H1 (cell line): ENCODE data around the gene SPECC1. TPM values are rescaled to one million over a fixed set of nuclear protein-coding genes. Genes with fewer than 3 reads are reported as not detected.

Experiments used
- CTCF ChIA-PET: fragments of 300-600 bp; sonication (Branson Sonifier 250); formaldehyde crosslinking; loops from one replicate; lab custom pipeline; 2021; ENCODE audit not compliant: partially characterized antibody; lab: Charles Lee
- POLR2A ChIA-PET: fragments of 300-600 bp; sonication (Branson Sonifier 250); formaldehyde crosslinking; loops from one replicate; lab custom pipeline; 2021; ENCODE audit warnings: inconsistent platforms; ENCODE audit not compliant: partially characterized antibody; lab: Charles Lee
- DNase-seq, 2 experiments: peaks; one replicate each; pipeline versions ENCODE4 v3.0.0 to v3.0.0-alpha.2; 2010 to 2022; ENCODE audit warnings: low spot score in 2 of 2, low read depth in 1 of 2, mixed read lengths in 1 of 2
- FAIRE-seq: peaks from 2 replicates; lab custom pipeline; 2011; peaks lifted over from hg19 to GRCh38; lab: Jason Lieb, UNC
- H2AFZ ChIP-seq: 2 replicates; pipeline ENCODE4 v1.8.1; 2012; ENCODE audit warnings: low read length, inconsistent platforms
- H2AK5ac ChIP-seq: 2 replicates; pipeline ENCODE4 v1.6.1; 2013; ENCODE audit warnings: low read depth, low read length
- H2BK120ac ChIP-seq: replicated peaks from 2 replicates; pipeline ENCODE3; 2013; ENCODE audit warnings: low read depth, low read length, inconsistent platforms
- H2BK12ac ChIP-seq: 2 replicates; pipeline ENCODE4 v1.6.1; 2013; ENCODE audit warnings: low read depth, low read length
- H2BK15ac ChIP-seq: 2 replicates; pipeline ENCODE4 v1.6.1; 2013; ENCODE audit warnings: low read length
- H2BK20ac ChIP-seq: 2 replicates; pipeline ENCODE4 v1.6.1; 2013; ENCODE audit warnings: low read length
- H2BK5ac ChIP-seq: 2 replicates; pipeline ENCODE4 v1.6.1; 2013; ENCODE audit warnings: low read depth, low read length
- H3K14ac ChIP-seq: 2 replicates; pipeline ENCODE4 v1.6.1; 2013; ENCODE audit warnings: inconsistent platforms; ENCODE audit not compliant: insufficient read length
- H3K18ac ChIP-seq: 2 replicates; pipeline ENCODE4 v1.6.1; 2013; ENCODE audit warnings: low read length; ENCODE audit errors: extremely low read depth
- H3K23ac ChIP-seq: 2 replicates; pipeline ENCODE4 v1.6.1; 2013; ENCODE audit warnings: inconsistent platforms; ENCODE audit not compliant: insufficient read length
- H3K23me2 ChIP-seq: 2 replicates; pipeline ENCODE4 v1.6.1; 2013; ENCODE audit warnings: low read depth, low read length
- H3K27ac ChIP-seq: 2 replicates; pipeline ENCODE4 v1.6.1; 2011; ENCODE audit warnings: low read depth, low read length, inconsistent platforms
- H3K27me3 ChIP-seq, 4 experiments: replicated peaks in 1 of 4; 1 replicate in 1 of 4; 2 replicates in 3 of 4; pipeline versions ENCODE4 v1.6.1 to v1.8.1; 2011 to 2013; ENCODE audit warnings: low read length in 3 of 4, mild to moderate bottlenecking in 3 of 4, inconsistent platforms in 2 of 4, mixed read lengths in 2 of 4, moderate library complexity in 1 of 4; ENCODE audit not compliant: control insufficient read depth in 3 of 4, insufficient read depth in 3 of 4; ENCODE audit errors: extremely low read depth in 1 of 4
- H3K36me3 ChIP-seq, 4 experiments: 2 replicates each; pipeline versions ENCODE4 v1.6.1 to v1.8.1; 2011 to 2013; ENCODE audit warnings: mild to moderate bottlenecking in 4 of 4, low read length in 3 of 4, moderate library complexity in 2 of 4, control low read depth in 1 of 4, inconsistent platforms in 1 of 4; ENCODE audit not compliant: insufficient read depth in 4 of 4, control insufficient read depth in 2 of 4
- H3K4ac ChIP-seq: replicated peaks from 2 replicates; pipeline ENCODE3; 2013; ENCODE audit warnings: low read length, low read depth, mixed read lengths, inconsistent platforms; ENCODE audit not compliant: insufficient read length
- H3K4me1 ChIP-seq, 4 experiments: replicated peaks in 1 of 4; 1 replicate in 1 of 4; 2 replicates in 3 of 4; pipeline versions ENCODE4 v1.6.1 to v1.8.1; 2011 to 2013; ENCODE audit warnings: low read length in 3 of 4, inconsistent platforms in 2 of 4, mixed read lengths in 1 of 4; ENCODE audit not compliant: insufficient read depth in 4 of 4, control insufficient read depth in 3 of 4
- H3K4me2 ChIP-seq, 2 experiments: 2 replicates each; pipeline versions ENCODE4 v1.6.1 to v1.8.1; 2011 to 2013; ENCODE audit warnings: low read depth in 2 of 2, low read length in 2 of 2, control low read depth in 1 of 2, inconsistent platforms in 1 of 2, mild to moderate bottlenecking in 1 of 2; ENCODE audit not compliant: insufficient read depth in 1 of 2
- H3K4me3 ChIP-seq, 4 experiments: fragments of 200-600, 300-600 bp in 1 of 4; sonication (generic), shearing (Covaris generic), sonication (Bioruptor Twin) in 1 of 4; 2 replicates each; pipeline versions ENCODE4 v1.5.1 to v1.8.1; 2011 to 2016; ENCODE audit warnings: low read length in 4 of 4, low read depth in 3 of 4, control low read depth in 2 of 4, inconsistent platforms in 2 of 4, mild to moderate bottlenecking in 2 of 4, mixed read lengths in 1 of 4, moderate library complexity in 1 of 4; ENCODE audit not compliant: insufficient read depth in 2 of 4; ENCODE audit errors: extremely low read depth in 1 of 4
- H3K56ac ChIP-seq: replicated peaks from 2 replicates; pipeline ENCODE3; 2013; ENCODE audit warnings: low read depth, mild to moderate bottlenecking, mixed read lengths, low read length, inconsistent platforms; ENCODE audit not compliant: insufficient read length
- H3K79me1 ChIP-seq: 2 replicates; pipeline ENCODE4 v1.6.1; 2013; ENCODE audit warnings: low read depth, low read length, control low read depth
- H3K79me2 ChIP-seq, 2 experiments: 2 replicates each; pipeline versions ENCODE4 v1.6.1 to v1.8.1; 2012 to 2013; ENCODE audit warnings: low read length in 2 of 2, mild to moderate bottlenecking in 2 of 2, inconsistent platforms in 1 of 2; ENCODE audit not compliant: insufficient read depth in 2 of 2, control insufficient read depth in 1 of 2
- H3K9ac ChIP-seq, 4 experiments: replicated peaks in 1 of 4; 1 replicate in 1 of 4; 2 replicates in 3 of 4; pipeline versions ENCODE4 v1.6.1 to v1.8.1; 2011 to 2013; ENCODE audit warnings: low read depth in 3 of 4, low read length in 3 of 4, control low read depth in 2 of 4, mild to moderate bottlenecking in 2 of 4, moderate library complexity in 2 of 4, inconsistent platforms in 1 of 4; ENCODE audit errors: extremely low read depth in 1 of 4
- H3K9me3 ChIP-seq, 2 experiments: 2 replicates each; pipeline versions ENCODE4 v1.6.1 to v1.8.1; 2012 to 2013; ENCODE audit warnings: mild to moderate bottlenecking in 2 of 2, moderate library complexity in 2 of 2, control low read depth in 1 of 2, inconsistent platforms in 1 of 2, low read depth in 1 of 2, low read length in 1 of 2, mixed read lengths in 1 of 2; ENCODE audit not compliant: insufficient read depth in 2 of 2
- H4K20me1 ChIP-seq, 2 experiments: replicated peaks in 1 of 2; 2 replicates each; pipeline versions ENCODE3 to v1.8.1; 2011 to 2013; ENCODE audit warnings: inconsistent platforms in 2 of 2, low read length in 2 of 2, mild to moderate bottlenecking in 1 of 2; ENCODE audit not compliant: insufficient read depth in 2 of 2, control insufficient read depth in 1 of 2
- H4K5ac ChIP-seq: 2 replicates; pipeline ENCODE4 v1.6.1; 2013; ENCODE audit warnings: low read length, low read depth, mixed read lengths, inconsistent platforms; ENCODE audit not compliant: insufficient read length
- H4K8ac ChIP-seq: 2 replicates; pipeline ENCODE4 v1.8.0; 2013; ENCODE audit warnings: mild to moderate bottlenecking, moderate library complexity, low read length, inconsistent platforms; ENCODE audit not compliant: insufficient read depth; ENCODE audit errors: extremely low read depth
- H4K91ac ChIP-seq: replicated peaks from 2 replicates; pipeline ENCODE3; 2013; ENCODE audit warnings: low read length, mixed read lengths, inconsistent platforms; ENCODE audit not compliant: insufficient read length
- BCL11A ChIP-seq, 2 experiments: IDR thresholded peaks; one replicate each; pipeline ENCODE4 v1.6.1; 2011; ENCODE audit warnings: low read depth in 2 of 2, low read length in 2 of 2, mild to moderate bottlenecking in 2 of 2
- CEBPB ChIP-seq: IDR thresholded peaks from 2 replicates; pipeline ENCODE4 v1.6.1; 2012; ENCODE audit warnings: low read depth, low read length
- CTBP2 ChIP-seq: IDR thresholded peaks from 2 replicates; pipeline ENCODE4 v1.7.0; 2011; ENCODE audit warnings: borderline replicate concordance, mild to moderate bottlenecking, moderate library complexity, mixed read lengths, low read length; ENCODE audit not compliant: insufficient read depth, insufficient read length
- EZH2 ChIP-seq: fragments of 200-600 bp; sonication (generic); IDR thresholded peaks from 2 replicates; pipeline ENCODE4 v1.7.1; 2012; ENCODE audit warnings: low read depth, mild to moderate bottlenecking, moderate library complexity, low read length, inconsistent platforms; ENCODE audit not compliant: severe bottlenecking
- HDAC6 ChIP-seq: IDR thresholded peaks from one replicate; pipeline ENCODE4 v1.7.1; 2012; ENCODE audit warnings: low read depth, mild to moderate bottlenecking, inconsistent platforms, low read length, moderate library complexity
- KDM5A ChIP-seq: fragments of 200-600 bp; IDR thresholded peaks from 2 replicates; pipeline ENCODE4 v1.7.1; 2012; ENCODE audit warnings: mild to moderate bottlenecking, low read length, inconsistent platforms, mixed read lengths
- RAD21 ChIP-seq, 2 experiments: IDR thresholded peaks in 1 of 2; conservative IDR thresholded peaks in 1 of 2; 2 replicates each; pipeline ENCODE4 v1.6.1; 2011; ENCODE audit warnings: low read depth in 2 of 2, low read length in 2 of 2, improper control_type of control experiment in 1 of 2, inconsistent platforms in 1 of 2, mild to moderate bottlenecking in 1 of 2, moderate library complexity in 1 of 2
- SAP30 ChIP-seq: fragments of 300-600 bp; sonication (generic); IDR thresholded peaks from 2 replicates; pipeline ENCODE4 v1.7.1; 2012; ENCODE audit warnings: low read length, moderate library complexity, mild to moderate bottlenecking, inconsistent platforms; ENCODE audit not compliant: insufficient read depth, insufficient replicate concordance
- SP4 ChIP-seq: IDR thresholded peaks from 2 replicates; pipeline ENCODE4 v1.6.1; 2012; ENCODE audit warnings: low read length, inconsistent platforms
- TBP ChIP-seq: IDR thresholded peaks from 2 replicates; pipeline ENCODE4 v1.6.1; 2011; ENCODE audit warnings: low read depth, low read length, improper control_type of control experiment
- TEAD4 ChIP-seq: IDR thresholded peaks from 2 replicates; pipeline ENCODE4 v1.6.1; 2012; ENCODE audit warnings: low read depth, low read length, inconsistent platforms, mixed read lengths
- ZNF274 ChIP-seq: IDR thresholded peaks from 2 replicates; pipeline ENCODE4 v1.7.0; 2012; ENCODE audit warnings: low read length, borderline replicate concordance; ENCODE audit errors: extremely low read depth
- WGBS, 2 experiments: shearing (Covaris generic) in 1 of 2; methylation state at CpG; one replicate each; pipeline versions ENCODE4 v1.1.6 to v1.1.7; 2013 to 2015; ENCODE audit warnings: low lambda C conversion rate in 2 of 2, mixed read lengths in 2 of 2, inconsistent platforms in 1 of 2, low coverage in 1 of 2, missing lambda C conversion rate in 1 of 2; ENCODE audit not compliant: insufficient replicate concordance in 2 of 2, insufficient coverage in 1 of 2, insufficient read length in 1 of 2; ENCODE audit errors: extremely low coverage in 1 of 2, missing lambda C conversion rate in 1 of 2; 5-methylcytosine and 5-hydroxymethylcytosine counted together
- polyA plus RNA-seq, 7 experiments: library from polyadenylated mRNA; depleted of rRNA in 3 of 7; stranded (reverse) in 5 of 7; unstranded in 2 of 7; fragments of >200 nt in 5 of 7; fragments of 200-250 nt in 2 of 7; gene quantifications; 1 replicate in 5 of 7; 2 replicates in 1 of 7; 4 replicates in 1 of 7; pipeline versions ENCODE4 v1.2.1 to v1.2.3, GENCODE V29; 2011 to 2013; ENCODE audit warnings: missing spikeins in 2 of 7, mixed read lengths in 2 of 7
- total RNA-seq: library from RNA; stranded (reverse); fragmentation: NEBNext Ultra II Directional; extraction: Animal tissue kit (Norgen Biotek cat#: 25700); gene quantifications from 2 replicates; pipeline ENCODE4 v1.2.1, GENCODE V29; 2021
- TF ChIP-seq, protein P1 (sequence below): IDR thresholded peaks from 2 replicates; pipeline ENCODE4 v1.6.1; 2012; ENCODE audit warnings: inconsistent platforms

The SPECC1 gene
- total and polyA plus RNA-seq, 2 of the 8 experiments (the other 6 are each of a cell fraction or from before 2014, with no cell fraction given) = 35.8 to 87.9 TPM

DNA sequence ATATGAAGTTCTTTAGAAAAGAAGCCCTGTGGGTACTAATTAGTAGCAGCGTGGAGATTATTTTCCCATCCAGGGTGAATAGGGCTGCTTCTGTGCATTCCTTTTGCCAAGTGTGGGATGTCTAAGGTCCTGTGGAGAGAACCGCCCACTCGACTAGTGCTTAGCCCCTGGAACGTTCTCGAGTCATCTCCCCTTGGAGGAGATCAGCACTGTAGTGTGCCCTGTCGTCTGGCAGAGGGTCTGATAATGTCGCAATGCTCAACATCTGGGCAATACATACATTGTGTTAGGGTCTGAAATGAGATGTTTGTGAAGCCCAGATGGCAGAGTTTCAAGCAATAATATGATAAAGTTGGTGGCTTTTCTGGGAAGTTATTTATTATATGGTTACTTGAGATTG is 64.8 kb downstream of the SPECC1 start:
- Histone ChIP-seq H3K4me1 (peaks cover 0 to 5% (median 1%) of the 10 kb centered on the region in 4 experiments; a peak in 2 of 7 replicates), H3K14ac (no peak overlapping the region), H4K8ac (no peak overlapping the region), H4K5ac (no peak overlapping the region), H3K79me1 (no peaks in the 10 kb centered on the region), H2AFZ (no peak overlapping the region), H4K91ac (no peak overlapping the region), H3K4me2 (no peak overlapping the region), H3K4me3 (no peak overlapping the region), H3K4ac (no peak overlapping the region), H2BK120ac (no peak overlapping the region), H3K27ac (no peak overlapping the region), H3K56ac (no peak overlapping the region), H3K79me2 (no peaks in the 10 kb centered on the region), H4K20me1 (no peaks in the 10 kb centered on the region), H3K27me3 (no peaks in the 10 kb centered on the region), H2BK20ac (no peak overlapping the region), H3K23me2 (no peaks in the 10 kb centered on the region), H3K9me3 (no peaks in the 10 kb centered on the region), H3K18ac (no peak overlapping the region), H3K36me3 (no peaks in the 10 kb centered on the region), H2BK15ac (no peak overlapping the region), H2AK5ac (no peak overlapping the region), H2BK12ac (no peak overlapping the region), H3K9ac (no peak overlapping the region), H3K23ac (no peak overlapping the region), H2BK5ac (no peak overlapping the region)
- TF ChIP-seq BCL11A (IDR thresholded peaks at IDR 0.05; ENCODE audit: low read depth in 2 of 2, low read length in 2 of 2) (no peak), KDM5A (no peak), SAP30 (no peak), RAD21 (IDR thresholded peaks at IDR 0.05 in 1 of 2, conservative IDR thresholded peaks at IDR 0.05 in 1 of 2; ENCODE audit: low read depth in 2 of 2, low read length in 2 of 2) (no peak), HDAC6 (no peak), CTBP2 (no peak), TBP (no peak), CEBPB (no peak), EZH2 (no peak), ZNF274 (no peak), SP4 (no peak), TEAD4 (no peak)
- TF ChIP-seq, protein P1, sequence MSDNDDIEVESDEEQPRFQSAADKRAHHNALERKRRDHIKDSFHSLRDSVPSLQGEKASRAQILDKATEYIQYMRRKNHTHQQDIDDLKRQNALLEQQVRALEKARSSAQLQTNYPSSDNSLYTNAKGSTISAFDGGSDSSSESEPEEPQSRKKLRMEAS = no peak
- WGBS, 2 experiments = 89% methylated on average over 7 of the region's 7 CpGs; no CpG with 5 or more reads in 1 of the 2 experiments
- no peak for DNase-seq
- CTCF ChIA-PET = no interaction called here
- POLR2A ChIA-PET = no interaction called here
- no peak for FAIRE-seq
